ENCODE measurements around the gene XDH. TPM values are rescaled to one million over a fixed set of nuclear protein-coding genes. Genes with fewer than 3 reads are reported as not detected.
A peak's percentile ranks its signal among the peaks of the same experiment; 100 is the strongest.

XDH gene
- total RNA-seq, 1 donor from 2014 or later: 0.41 TPM

- no peak for DNase-seq
- no peak overlapping the region for H3K27ac ChIP-seq
- no peak for TF ChIP-seq CTCF (IDR thresholded peaks at IDR 0.05)
These were observed 78.5 kb downstream of the XDH start for GRCh38 chr2:31335921-31336585.

GRCh38 chr2:31334311-31335026 lies 80.1 kb downstream of the XDH start:
- intact Hi-C loops (cut with DNase I): loop anchor here (5.0 kb wide), 1 partner anchor 622 kb away; no protein-coding TSS in a partner anchor
- no peak overlapping the region for H3K4me3 ChIP-seq
- H3K27ac ChIP-seq: no peak overlapping the region
- no peaks in the 10 kb centered on the region for H3K4me1 ChIP-seq
- H3K9me3 ChIP-seq: no peaks in the 10 kb centered on the region
- no peak for ATAC-seq
- TF ChIP-seq CTCF (IDR thresholded peaks at IDR 0.05): no peak
- H3K27me3 ChIP-seq: no peaks in the 10 kb centered on the region
- DNase-seq: no peak
- H3K36me3 ChIP-seq: no peaks in the 10 kb centered on the region

More at GRCh38 chr2:31335921-31336585, 78.5 kb downstream of the XDH start:
- no peak overlapping the region for H3K4me3 ChIP-seq
- no peaks in the 10 kb centered on the region for H3K27me3 ChIP-seq
- no peaks in the 10 kb centered on the region for H3K4me1 ChIP-seq
- no peaks in the 10 kb centered on the region for H3K9me3 ChIP-seq
- no peak for ATAC-seq
- intact Hi-C loops (cut with DNase I): no loop called here
- H3K36me3 ChIP-seq: no peaks in the 10 kb centered on the region

- TF ChIP-seq CTCF (IDR thresholded peaks at IDR 0.05): peak; percentile 96
- intact Hi-C loops (cut with DNase I): loop anchor here (5.0 kb wide), 1 partner anchor 621 kb away; no protein-coding TSS in a partner anchor
- Histone ChIP-seq H3K36me3 (no peaks in the 10 kb centered on the region), H3K4me3 (no peak overlapping the region), H3K27me3 (no peaks in the 10 kb centered on the region), H3K4me1 (no peaks in the 10 kb centered on the region), H3K27ac (no peak overlapping the region), H3K9me3 (no peaks in the 10 kb centered on the region)
- DNase-seq: peak; percentile 74
- ATAC-seq: peak; percentile 90
These were observed 80.9 kb downstream of the XDH start for GRCh38 chr2:31333527-31334183.

- H3K4me1 ChIP-seq: no peaks in the 10 kb centered on the region
These were observed 81.5 kb downstream of the XDH start for GRCh38 chr2:31333046-31333445.

More at GRCh38 chr2:31333046-31333445, 81.5 kb downstream of the XDH start:
- ATAC-seq: no peak
- no peak for DNase-seq
- Histone ChIP-seq H3K9me3 (no peaks in the 10 kb centered on the region), H3K4me3 (no peak overlapping the region), H3K27me3 (no peaks in the 10 kb centered on the region), H3K27ac (no peak overlapping the region), H3K36me3 (no peaks in the 10 kb centered on the region)
- intact Hi-C loops (cut with DNase I): loop anchor here (5.0 kb wide), 1 partner anchor 621 kb away; no protein-coding TSS in a partner anchor
- no peak for TF ChIP-seq CTCF (IDR thresholded peaks at IDR 0.05)

Measured in upper lobe of right lung (tissue), 1 donor.